HG02852 (cell line): ENCODE measurements around the gene C11orf42.
"Not testable (repeated sequence)": the region's sequence is repeated elsewhere in the genome, so short reads cannot be mapped to it uniquely, and the experiment has no call there.

Experiments used
- ATAC-seq: cut with Tn5 transposase; IDR thresholded peaks from one replicate; pipeline ENCODE4 v1.9.1; 2021; ENCODE audit warnings: mild to moderate bottlenecking, moderate library complexity; ENCODE audit not compliant: unreplicated experiment

The C11orf42 gene

GRCh38 chr11:6219359-6219758 lies 14.0 kb downstream of the C11orf42 start:
- no peak for ATAC-seq

- no peak for ATAC-seq
These were observed 18.5 kb downstream of the C11orf42 start for GRCh38 chr11:6223854-6224253.

DNA sequence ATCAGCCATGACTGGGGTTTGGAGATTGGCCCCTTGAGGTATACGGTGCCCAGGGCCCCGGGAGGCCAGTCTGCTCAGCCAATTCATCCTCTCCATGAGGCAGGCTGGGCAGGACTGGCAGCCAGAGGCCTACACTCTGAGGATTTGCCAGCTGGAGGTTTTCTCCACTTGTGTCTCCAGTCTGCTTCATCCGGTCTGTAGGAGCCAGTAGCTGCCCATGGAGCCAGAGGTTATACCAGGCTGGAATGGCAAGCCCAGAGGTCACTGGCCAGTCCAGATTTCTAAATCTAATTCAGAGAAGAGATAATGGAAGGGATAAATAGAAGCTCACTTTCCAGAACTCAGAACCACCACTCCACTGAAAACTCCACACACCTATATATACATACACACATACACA lies 19.1 kb downstream of the C11orf42 start:
- no peak for ATAC-seq

DNA sequence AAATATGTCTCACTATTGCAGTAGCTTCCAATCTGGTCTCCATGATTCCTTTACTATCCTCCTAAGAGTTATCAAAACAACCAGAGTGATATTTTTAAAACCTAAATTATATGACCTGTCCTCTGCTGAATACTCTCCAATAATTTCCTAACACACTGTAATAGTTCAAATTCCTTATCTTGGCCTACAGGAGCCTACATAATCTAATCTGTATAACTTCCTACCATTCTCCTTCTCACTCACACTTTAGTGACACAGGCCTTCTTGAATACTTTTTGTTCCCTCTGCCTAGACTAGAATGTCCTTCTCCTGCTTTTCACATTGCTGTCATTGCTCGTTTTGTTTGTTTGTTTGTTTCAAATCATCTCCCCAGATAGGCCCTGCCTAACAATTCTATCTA lies 19.7 kb downstream of the C11orf42 start:
- no peak for ATAC-seq

DNA sequence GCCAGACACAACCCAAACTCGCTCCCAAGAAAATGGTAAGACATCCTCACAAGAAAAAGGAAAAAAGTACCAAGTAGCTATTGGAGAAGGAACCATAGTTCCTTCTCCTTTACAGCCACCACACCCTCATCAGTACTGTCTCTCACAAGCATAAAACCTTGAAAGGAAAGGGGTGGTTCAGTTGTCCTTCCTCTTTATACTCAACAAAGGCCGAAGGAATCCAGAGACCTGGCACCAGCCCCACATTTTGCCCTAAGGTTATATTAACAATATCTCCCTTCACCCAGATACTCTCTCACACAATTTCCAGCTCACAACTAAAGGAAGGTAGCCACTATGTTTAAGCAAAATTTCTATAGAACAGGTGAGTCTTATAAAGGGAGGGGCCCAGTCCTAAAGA lies 20.5 kb downstream of the C11orf42 start:
- no peak for ATAC-seq

GRCh38 chr11:6228520-6228919 lies 23.2 kb downstream of the C11orf42 start:
- ATAC-seq, result no peak

DNA sequence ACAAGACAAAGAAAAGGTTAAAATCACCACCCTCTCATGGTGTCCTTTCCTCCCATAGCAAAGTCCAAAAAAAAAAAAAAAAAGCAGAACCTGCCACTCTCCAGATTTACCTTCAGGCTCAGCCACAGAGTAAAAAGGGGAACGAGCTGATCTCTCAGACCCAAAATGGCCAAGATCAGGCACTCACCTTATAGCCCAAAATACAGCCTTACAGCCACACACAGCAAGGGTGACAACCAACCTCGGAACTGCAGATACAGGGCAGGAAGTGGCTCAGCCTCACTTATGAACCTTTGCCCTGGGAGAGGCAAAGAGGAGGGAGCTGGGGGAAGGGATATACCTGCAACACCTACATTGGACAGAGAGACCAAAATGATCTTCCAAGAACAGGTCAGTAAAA lies 24.6 kb downstream of the C11orf42 start:
- ATAC-seq, result no peak

DNA sequence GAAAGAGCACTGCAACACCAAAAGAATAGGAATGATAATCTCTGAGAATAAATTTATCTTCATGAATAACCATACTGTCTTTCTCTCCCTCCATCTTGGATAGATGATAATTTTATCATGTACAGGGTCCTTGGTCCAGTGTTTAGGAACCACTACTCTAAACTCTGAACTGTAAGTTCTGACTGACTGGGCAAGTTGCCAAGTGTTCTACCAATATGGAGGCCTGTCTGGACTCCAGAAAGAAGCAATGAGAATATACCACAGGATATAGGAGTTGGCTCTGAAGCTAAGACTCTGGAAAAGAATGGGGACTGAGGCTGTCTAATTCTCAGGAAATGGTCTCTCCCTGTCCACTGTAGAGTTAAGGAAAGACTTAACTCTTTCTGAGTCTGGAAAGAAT lies 27.5 kb downstream of the C11orf42 start:
- no peak for ATAC-seq

- no peak for ATAC-seq
These were observed 28.6 kb downstream of the C11orf42 start for GRCh38 chr11:6233984-6234386.

GRCh38 chr11:6234387-6235107 lies 29.2 kb downstream of the C11orf42 start, which contains the start of gene FHIP1B:
Gene FHIP1B (minus strand): TSS chr11:6234636. CDS start chr11:6224516, 10,120 bp downstream.
- peak; percentile 93 for ATAC-seq

GRCh38 chr11:6237266-6237665 lies 31.9 kb downstream of the C11orf42 start:
- no peak for ATAC-seq

DNA sequence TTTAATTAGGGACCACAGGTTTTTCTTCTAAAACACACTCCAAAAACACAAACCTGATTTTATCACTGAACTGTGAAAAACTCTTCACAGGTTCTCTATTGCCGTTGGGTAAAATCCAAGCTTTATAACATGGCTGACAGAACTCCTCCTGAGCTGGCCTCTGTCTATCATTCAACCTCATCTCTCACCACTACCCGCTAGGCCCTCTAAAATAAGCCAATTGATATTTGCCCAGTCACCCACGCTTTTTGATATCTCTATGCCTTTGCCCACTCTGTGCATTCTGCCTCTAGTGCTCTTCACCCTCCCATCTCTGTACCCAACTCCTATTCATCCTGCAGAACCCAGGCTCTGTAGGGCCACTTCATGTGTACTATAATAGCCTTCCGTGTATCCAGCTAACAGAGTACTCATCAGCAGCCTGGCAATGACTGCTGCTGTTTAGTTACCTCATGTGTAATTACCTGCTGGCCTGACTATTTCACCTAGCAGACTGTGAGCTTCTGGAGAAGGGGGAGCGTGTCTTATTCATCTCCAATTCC lies 32.5 kb downstream of the C11orf42 start:
- no peak for ATAC-seq

GRCh38 chr11:6238902-6239301 lies 33.5 kb downstream of the C11orf42 start, which contains the start of gene CNGA4:
Gene CNGA4 (plus strand): TSS chr11:6239089. CDS start chr11:6239207, 118 bp downstream.
- ATAC-seq, result no peak

DNA sequence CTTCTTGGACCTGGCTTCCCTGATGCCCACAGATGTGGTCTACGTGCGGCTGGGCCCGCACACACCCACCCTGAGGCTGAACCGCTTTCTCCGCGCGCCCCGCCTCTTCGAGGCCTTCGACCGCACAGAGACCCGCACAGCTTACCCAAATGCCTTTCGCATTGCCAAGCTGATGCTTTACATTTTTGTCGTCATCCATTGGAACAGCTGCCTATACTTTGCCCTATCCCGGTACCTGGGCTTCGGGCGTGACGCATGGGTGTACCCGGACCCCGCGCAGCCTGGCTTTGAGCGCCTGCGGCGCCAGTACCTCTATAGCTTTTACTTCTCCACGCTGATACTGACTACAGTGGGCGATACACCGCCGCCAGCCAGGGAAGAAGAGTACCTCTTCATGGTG lies 34.8 kb downstream of the C11orf42 start:
- ATAC-seq, result no peak

- ATAC-seq, result no peak
These were observed 35.4 kb downstream of the C11orf42 start for GRCh38 chr11:6240781-6241180.

DNA sequence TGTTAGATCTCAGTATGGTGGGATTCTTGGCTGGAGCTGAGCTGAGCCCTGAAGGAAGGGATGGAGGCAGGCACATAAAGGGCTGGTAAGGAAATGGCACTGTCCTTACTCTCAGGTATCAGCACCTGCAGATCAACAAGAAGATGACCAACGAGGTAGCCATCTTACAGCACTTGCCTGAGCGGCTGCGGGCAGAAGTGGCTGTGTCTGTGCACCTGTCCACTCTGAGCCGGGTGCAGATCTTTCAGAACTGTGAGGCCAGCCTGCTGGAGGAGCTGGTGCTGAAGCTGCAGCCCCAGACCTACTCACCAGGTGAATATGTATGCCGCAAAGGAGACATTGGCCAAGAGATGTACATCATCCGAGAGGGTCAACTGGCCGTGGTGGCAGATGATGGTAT lies 36.0 kb downstream of the C11orf42 start:
- no peak for ATAC-seq

DNA sequence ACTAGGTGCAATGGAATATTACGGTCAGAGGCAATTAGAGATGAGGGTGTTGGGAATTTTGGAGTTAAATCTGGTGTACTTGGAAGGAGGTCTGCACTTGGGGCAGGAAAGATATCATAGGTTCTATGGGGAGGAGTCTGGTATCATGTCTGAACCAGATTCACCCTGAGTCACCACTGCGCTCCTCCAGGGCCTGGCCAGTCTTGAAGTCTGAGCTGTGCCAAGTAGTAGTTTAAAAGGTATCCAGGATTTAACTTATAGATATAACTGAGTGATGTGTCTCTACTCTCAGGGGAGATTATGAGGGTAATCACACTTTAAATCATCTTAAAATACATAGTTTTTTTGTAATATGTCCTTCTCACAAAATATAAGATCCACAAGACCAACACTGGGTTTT lies 40.2 kb downstream of the C11orf42 start:
- ATAC-seq, result no peak

DNA sequence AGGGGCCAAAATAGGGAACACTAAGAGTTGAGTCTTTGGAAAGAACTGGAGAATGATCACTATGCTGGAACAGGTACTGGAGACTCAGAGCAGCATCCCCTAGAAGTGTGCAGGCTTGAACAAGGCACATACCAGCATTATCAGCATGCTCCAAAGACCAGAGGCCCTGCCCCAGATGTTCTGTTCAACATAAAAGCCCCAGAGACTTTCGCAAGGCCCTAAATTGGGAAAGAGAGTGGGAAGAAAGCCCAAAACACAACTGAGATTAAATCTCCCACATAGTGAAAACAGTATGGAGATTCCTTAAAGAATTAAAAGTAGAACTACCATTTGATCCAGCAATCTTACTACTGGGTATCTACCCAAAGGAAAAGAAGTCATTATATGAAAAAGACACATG lies 42.9 kb downstream of the C11orf42 start:
- no peak for ATAC-seq

GRCh38 chr11:6248897-6249296 lies 43.5 kb downstream of the C11orf42 start:
- not testable (repeated sequence) for ATAC-seq

DNA sequence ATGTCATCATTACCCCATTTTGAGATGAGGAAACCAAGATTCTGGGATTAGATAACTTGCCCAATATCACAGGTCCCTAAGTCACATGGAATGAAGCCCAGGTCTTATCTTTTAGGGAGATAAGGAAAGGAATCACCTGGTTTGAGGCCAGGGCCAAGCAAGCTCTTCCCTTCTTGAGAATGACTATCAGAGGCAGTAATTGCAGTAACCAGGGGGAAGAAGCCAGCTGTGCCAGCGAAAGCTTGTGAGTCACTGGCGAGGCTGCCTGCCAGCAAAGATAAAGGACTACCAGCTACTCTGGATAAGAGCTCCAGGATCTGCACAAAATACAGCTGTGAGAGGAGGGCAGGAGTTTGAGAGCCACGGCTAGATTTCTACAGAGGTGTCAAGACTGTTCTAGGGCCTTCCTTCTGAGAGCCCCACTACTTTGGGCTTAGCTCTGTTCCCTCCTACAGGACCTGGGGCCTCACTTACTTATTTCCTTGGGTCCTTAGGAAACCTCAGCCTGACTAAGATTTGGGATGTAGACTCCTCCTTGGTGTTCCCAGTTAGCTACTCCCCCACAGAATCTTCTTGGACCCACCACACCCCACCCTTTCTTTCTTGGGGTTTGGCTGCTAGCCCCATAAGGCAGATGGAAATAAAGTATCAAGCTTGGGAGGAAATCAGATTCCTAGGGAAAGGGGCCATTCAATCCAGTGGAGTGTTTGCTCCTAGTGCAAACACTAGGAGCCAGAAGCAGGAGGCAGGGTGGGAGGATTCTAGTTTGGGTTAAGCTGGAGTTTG lies 44.6 kb downstream of the C11orf42 start:
- ATAC-seq, result no peak

GRCh38 chr11:6251120-6251733 lies 45.9 kb downstream of the C11orf42 start:
- peak; percentile 57 for ATAC-seq
